Endothelial cell of hepatic sinusoid (primary cell): Measurements from ENCODE around the gene CYGB.

Source experiments
- in situ Hi-C: cut with HindIII; loops from 2 replicates; pipeline ENCODE4 v1.10.0; 2017; ENCODE audit warnings: low sequenced_read_pairs

CYGB gene

GRCh38 chr17:76506408-76507345, 30.8 kb downstream of the CYGB start:
- in situ Hi-C loops = no loop called here

DNA sequence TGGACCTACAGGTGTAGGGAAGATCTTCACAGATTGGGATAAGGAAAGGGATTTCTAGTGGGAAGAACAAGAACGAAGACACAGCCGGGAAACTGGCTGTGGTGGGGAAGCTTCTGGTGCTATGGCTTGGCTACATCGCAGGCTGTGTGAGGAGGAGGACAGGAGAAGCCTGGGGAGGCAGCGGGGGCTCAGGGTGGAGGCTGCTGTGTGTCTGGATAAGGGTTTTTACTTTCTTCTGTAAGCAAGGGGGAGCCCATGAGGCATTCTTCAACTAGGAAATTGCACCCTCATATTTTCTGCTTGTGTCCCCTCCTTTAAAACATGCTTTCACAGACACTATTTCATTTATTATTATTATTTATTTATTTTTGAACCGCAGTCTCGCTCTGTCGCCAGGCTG, 33.4 kb downstream of the CYGB start:
- in situ Hi-C loops = no loop called here

GRCh38 chr17:76502341-76503211, 34.9 kb downstream of the CYGB start:
- in situ Hi-C loops = no loop called here

- in situ Hi-C loops = no loop called here
Observed at GRCh38 chr17:76501827-76502307, 35.6 kb downstream of the CYGB start.

DNA sequence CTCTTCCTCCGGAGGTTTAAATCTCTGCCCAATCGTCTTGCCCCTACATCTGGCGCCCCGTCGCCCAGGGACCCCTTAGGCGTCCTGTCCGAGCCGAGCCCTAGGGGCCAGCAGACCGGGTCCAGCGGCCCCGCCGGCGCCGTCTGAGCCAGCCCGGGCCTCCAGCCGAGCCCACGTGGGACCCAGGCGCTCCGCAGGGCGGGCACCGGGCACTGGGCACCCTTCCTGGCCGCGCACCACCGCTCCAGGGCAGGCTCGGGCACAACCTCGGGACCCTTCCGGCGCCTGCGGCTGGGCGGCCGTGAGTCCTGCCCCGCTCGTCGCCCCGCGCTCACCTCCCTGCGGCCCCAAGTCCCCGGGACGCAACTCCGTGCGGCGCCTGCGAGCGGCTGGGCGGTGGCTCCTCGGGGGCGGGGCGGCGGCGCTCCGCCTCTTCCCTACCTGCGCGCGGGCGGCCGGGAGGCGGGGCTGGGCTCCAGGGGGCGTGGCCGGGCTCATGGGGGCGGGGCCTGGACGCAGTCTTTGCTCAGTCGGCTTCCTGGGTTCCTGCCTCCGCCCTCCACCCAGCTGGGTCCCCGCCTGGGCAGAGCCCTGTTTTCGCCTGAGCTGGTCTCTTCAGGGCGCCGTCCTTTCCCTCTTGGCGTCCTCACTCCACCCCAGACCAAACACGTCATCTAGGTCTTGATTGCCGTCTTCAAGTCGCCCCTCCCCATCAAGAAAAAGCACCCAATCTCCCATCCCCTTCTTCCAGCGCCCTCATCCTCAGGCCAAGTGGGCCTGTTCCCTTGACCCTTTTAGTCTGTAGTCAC, 36.3 kb downstream of the CYGB start, which contains the start of gene RHBDF2:
Gene RHBDF2 (minus strand): TSS at position 406 of the 809 bp plus-strand sequence. CDS start 19,899 bp downstream, outside the sequence.
- in situ Hi-C loops = no loop called here

GRCh38 chr17:76500747-76501017, 36.8 kb downstream of the CYGB start:
- in situ Hi-C loops = no loop called here

- in situ Hi-C loops = no loop called here
Observed at GRCh38 chr17:76500074-76500746, 37.3 kb downstream of the CYGB start.

- in situ Hi-C loops = no loop called here
Observed at GRCh38 chr17:76499267-76499667, 38.2 kb downstream of the CYGB start.

DNA sequence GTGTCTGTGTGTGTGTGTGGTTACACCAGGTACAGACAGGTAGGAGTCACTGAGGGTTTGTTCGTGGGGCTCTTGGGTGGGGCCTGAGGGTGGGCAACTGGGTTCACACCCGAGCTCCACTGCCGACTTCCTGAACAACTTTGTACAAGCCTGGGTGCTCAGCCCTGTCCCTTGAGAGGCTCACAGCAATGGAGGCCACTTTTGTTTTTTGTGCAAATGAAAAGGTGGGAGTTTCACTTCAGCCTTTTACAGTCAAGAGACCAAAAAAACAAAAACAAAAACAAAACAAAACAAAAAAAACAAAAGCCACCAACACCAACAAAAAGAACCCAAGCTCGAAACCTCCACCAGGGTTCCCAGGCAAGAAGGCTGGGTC, 38.6 kb downstream of the CYGB start:
- in situ Hi-C loops = no loop called here

DNA sequence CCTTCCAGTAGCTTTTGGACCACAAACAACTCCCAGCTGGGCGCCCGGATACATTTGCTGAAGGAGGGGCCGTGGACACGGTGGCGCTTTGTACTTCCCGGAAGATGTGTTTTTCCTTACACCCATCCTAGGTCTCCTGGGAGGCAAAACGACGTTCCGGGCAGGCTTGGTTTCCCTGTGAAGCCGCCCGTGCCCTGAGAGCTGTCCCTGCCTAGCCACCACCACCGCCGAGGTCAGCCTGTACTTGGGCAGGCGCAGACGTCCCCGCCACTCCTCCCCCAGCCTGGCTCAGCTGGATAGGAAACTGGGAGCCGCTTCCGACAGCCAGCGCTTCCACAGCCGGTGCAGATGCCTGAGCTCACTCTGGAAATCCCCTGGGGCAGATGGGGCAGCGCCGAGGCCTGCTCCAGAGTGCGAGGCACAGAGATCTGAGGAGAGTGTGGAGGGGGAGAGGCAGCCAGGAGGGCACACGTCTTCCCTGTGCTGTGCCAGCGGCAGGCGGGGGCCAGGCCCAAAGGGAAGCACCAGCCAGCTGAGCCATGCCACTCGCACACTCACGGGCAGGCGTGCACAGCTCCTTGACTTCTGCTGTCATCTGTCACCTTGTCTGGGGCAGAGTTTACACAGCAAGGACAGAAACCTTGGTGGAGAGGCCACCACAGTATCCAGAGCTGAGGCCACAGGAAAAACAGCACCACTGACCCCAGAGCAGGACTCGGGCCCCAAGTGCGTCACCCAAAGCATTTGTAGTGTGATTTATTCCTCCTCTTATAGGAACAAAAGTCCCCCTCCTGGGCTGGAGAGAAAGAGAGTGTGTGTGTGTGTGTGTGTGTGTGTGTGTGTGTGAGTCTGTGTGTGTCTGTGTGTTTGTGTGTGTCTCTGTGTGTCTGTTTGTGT, 39.3 kb downstream of the CYGB start:
- in situ Hi-C loops = no loop called here

- in situ Hi-C loops = no loop called here
Observed at GRCh38 chr17:76497699-76497978, 39.9 kb downstream of the CYGB start.

DNA sequence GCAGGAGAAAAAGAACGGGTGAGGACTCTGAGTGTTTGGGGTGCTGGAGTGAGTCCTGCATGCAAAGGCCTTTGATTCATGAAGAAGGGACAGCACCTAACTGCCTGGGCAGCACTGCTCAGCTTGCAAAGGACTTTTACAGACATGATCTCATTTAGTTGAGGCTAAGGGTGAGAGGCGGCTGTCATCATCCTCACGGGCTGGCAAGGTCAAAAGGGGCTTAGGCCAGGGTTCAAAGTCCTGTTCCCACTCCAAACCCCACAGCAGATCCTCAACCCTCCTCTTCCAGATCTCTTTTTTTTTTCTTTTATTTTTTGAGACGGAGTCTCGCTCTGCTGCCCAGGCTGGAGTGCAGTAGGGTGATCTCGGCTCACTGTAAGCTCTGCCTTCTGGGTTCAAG, 41.0 kb downstream of the CYGB start:
- in situ Hi-C loops = no loop called here

- in situ Hi-C loops = no loop called here
Observed at GRCh38 chr17:76495663-76496400, 41.7 kb downstream of the CYGB start.

DNA sequence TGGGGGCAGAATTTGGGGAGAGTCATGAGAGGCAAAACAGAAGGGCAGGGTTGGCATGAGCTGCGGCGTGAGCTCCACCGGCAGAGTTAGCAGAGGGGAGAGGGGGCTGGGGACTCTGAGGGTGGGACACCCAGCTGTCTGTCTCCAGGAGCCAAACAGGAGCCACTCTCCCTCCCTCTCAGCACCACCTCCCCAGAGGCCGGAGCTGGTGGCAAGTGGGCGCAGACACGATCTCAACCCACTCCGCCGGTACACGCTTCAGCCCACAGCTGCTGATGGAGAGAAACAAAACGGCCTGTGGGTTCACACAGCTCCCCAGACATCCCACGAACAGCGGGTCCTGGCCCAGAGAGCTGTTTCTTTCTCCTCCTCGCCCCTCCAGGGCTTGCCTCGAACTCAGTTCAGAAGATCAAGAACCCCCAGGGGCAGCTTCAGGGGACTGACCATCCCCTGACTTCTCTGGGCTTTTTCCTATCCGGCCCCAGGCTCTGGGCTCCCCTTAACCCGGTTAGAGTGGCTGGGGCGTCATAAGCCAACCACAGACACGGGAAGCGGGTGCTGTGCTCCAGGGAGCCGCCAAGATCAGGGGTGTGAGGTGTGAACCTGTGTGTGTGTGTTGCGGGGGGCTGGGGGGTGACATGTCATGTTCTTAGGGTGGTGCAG, 43.9 kb downstream of the CYGB start:
- in situ Hi-C loops = no loop called here

GRCh38 chr17:76492989-76493501, 44.5 kb downstream of the CYGB start:
- in situ Hi-C loops = no loop called here

- in situ Hi-C loops = no loop called here
Observed at GRCh38 chr17:76492123-76492988, 45.2 kb downstream of the CYGB start.
